ENCODE data around the gene JPT2. TPM values are rescaled to one million over a fixed set of nuclear protein-coding genes. Genes with fewer than 3 reads are reported as not detected.

JPT2 gene
- total and polyA plus RNA-seq, 2 donors (not counting 1 experiment from before 2014, with no cell fraction given) = 15.5 to 41.2 TPM

DNA sequence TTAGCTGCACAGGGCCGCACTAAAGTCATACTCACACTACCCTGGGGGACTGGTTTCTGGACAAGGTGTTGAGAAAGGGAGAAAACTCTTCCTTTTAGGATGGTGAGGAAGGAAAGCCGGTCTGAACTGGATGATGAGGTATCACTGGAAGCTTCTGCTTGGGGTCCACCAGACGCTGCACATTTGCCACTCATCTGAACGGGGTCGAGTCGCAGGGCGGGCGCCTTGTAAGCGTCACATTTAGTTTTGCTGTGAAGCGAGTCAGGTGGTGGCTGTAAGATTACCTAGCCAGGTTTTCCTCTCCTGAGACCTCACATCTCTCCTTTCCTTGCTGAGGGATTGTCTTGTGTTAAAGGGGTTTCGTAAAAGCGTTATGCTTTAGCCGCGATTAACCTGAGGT lies 2.3 kb downstream of the JPT2 start:
- no peak overlapping the region for H3K4me3 ChIP-seq (replicated peaks in 1 of 4; ENCODE audit: control extremely low read depth in 1 of 4, insufficient read depth in 1 of 4, low read depth in 3 of 4, low read length in 4 of 4)
- no peaks in the 10 kb centered on the region for H4K20me1 ChIP-seq (ENCODE audit: control insufficient read depth, extremely low read depth, insufficient read depth, low read length)
- no peak for TF ChIP-seq EZH2 (IDR thresholded peaks at IDR 0.05; ENCODE audit: low read length, missing control alignments)
- TF ChIP-seq, protein P1, sequence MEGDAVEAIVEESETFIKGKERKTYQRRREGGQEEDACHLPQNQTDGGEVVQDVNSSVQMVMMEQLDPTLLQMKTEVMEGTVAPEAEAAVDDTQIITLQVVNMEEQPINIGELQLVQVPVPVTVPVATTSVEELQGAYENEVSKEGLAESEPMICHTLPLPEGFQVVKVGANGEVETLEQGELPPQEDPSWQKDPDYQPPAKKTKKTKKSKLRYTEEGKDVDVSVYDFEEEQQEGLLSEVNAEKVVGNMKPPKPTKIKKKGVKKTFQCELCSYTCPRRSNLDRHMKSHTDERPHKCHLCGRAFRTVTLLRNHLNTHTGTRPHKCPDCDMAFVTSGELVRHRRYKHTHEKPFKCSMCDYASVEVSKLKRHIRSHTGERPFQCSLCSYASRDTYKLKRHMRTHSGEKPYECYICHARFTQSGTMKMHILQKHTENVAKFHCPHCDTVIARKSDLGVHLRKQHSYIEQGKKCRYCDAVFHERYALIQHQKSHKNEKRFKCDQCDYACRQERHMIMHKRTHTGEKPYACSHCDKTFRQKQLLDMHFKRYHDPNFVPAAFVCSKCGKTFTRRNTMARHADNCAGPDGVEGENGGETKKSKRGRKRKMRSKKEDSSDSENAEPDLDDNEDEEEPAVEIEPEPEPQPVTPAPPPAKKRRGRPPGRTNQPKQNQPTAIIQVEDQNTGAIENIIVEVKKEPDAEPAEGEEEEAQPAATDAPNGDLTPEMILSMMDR (conservative IDR thresholded peaks at IDR 0.05 in 1 of 2, IDR thresholded peaks at IDR 0.05 in 1 of 2; ENCODE audit: low read depth in 1 of 2, low read length in 2 of 2) = no peak
- H3K27ac ChIP-seq (ENCODE audit: insufficient read depth, low read length) = no peak overlapping the region
- peaks cover 49% of the 10 kb centered on the region for H3K79me2 ChIP-seq (ENCODE audit: control insufficient read depth, insufficient read depth, low read length)
- no peak overlapping the region for H2AFZ ChIP-seq (ENCODE audit: low read length)
- no peak overlapping the region for H3K9ac ChIP-seq (ENCODE audit: insufficient read depth, low read length)
- H3K9me3 ChIP-seq (ENCODE audit: control insufficient read depth, insufficient read depth, low read depth, low read length) = no peaks in the 10 kb centered on the region
- H3K36me3 ChIP-seq (ENCODE audit: control insufficient read depth, insufficient read depth, low read length) = peaks cover 1% of the 10 kb centered on the region
- peaks cover 3% of the 10 kb centered on the region for H3K4me1 ChIP-seq (ENCODE audit: control insufficient read depth, extremely low read depth, insufficient read depth, low read length)
- no peak overlapping the region for H3K4me2 ChIP-seq (ENCODE audit: extremely low read depth, insufficient read depth, low read length)
- H3K27me3 ChIP-seq (ENCODE audit: control insufficient read depth, insufficient read depth, low read length) = no peaks in the 10 kb centered on the region
- DNase-seq (ENCODE audit: low read depth in 2 of 2) = no peak

GRCh38 chr16:1681032-1681431 lies 3.0 kb downstream of the JPT2 start:
- Histone ChIP-seq H3K4me3 (replicated peaks in 1 of 4; ENCODE audit: control extremely low read depth in 1 of 4, insufficient read depth in 1 of 4, low read depth in 3 of 4, low read length in 4 of 4) (no peak overlapping the region), H3K27ac (ENCODE audit: insufficient read depth, low read length) (no peak overlapping the region), H3K27me3 (ENCODE audit: control insufficient read depth, insufficient read depth, low read length) (no peaks in the 10 kb centered on the region), H3K9ac (ENCODE audit: insufficient read depth, low read length) (no peak overlapping the region), H3K79me2 (ENCODE audit: control insufficient read depth, insufficient read depth, low read length) (peaks cover 49% of the 10 kb centered on the region), H3K4me1 (ENCODE audit: control insufficient read depth, extremely low read depth, insufficient read depth, low read length) (peaks cover 3% of the 10 kb centered on the region), H2AFZ (ENCODE audit: low read length) (no peak overlapping the region), H3K4me2 (ENCODE audit: extremely low read depth, insufficient read depth, low read length) (no peak overlapping the region), H3K36me3 (ENCODE audit: control insufficient read depth, insufficient read depth, low read length) (no peaks in the 10 kb centered on the region), H3K9me3 (ENCODE audit: control insufficient read depth, insufficient read depth, low read depth, low read length) (no peaks in the 10 kb centered on the region), H4K20me1 (ENCODE audit: control insufficient read depth, extremely low read depth, insufficient read depth, low read length) (no peaks in the 10 kb centered on the region)
- DNase-seq (ENCODE audit: low read depth in 2 of 2) = no peak
- no peak for TF ChIP-seq EZH2 (IDR thresholded peaks at IDR 0.05; ENCODE audit: low read length, missing control alignments)
- TF ChIP-seq, protein P1 (conservative IDR thresholded peaks at IDR 0.05 in 1 of 2, IDR thresholded peaks at IDR 0.05 in 1 of 2; ENCODE audit: low read depth in 1 of 2, low read length in 2 of 2) = no peak

GRCh38 chr16:1687427-1688316 lies 9.6 kb downstream of the JPT2 start:
- H3K9ac ChIP-seq (ENCODE audit: insufficient read depth, low read length) = no peak overlapping the region
- H3K4me2 ChIP-seq (ENCODE audit: extremely low read depth, insufficient read depth, low read length) = no peak overlapping the region
- no peak overlapping the region for H2AFZ ChIP-seq (ENCODE audit: low read length)
- DNase-seq (ENCODE audit: low read depth in 2 of 2) = no peak
- H3K4me1 ChIP-seq (ENCODE audit: control insufficient read depth, extremely low read depth, insufficient read depth, low read length) = peaks cover 5% of the 10 kb centered on the region
- H3K36me3 ChIP-seq (ENCODE audit: control insufficient read depth, insufficient read depth, low read length) = peaks cover 7% of the 10 kb centered on the region
- no peak overlapping the region for H3K27ac ChIP-seq (ENCODE audit: insufficient read depth, low read length)
- H3K27me3 ChIP-seq (ENCODE audit: control insufficient read depth, insufficient read depth, low read length) = no peaks in the 10 kb centered on the region
- H3K9me3 ChIP-seq (ENCODE audit: control insufficient read depth, insufficient read depth, low read depth, low read length) = no peaks in the 10 kb centered on the region
- no peaks in the 10 kb centered on the region for H4K20me1 ChIP-seq (ENCODE audit: control insufficient read depth, extremely low read depth, insufficient read depth, low read length)
- peaks cover 33% of the 10 kb centered on the region for H3K79me2 ChIP-seq (ENCODE audit: control insufficient read depth, insufficient read depth, low read length)
- H3K4me3 ChIP-seq (replicated peaks in 1 of 4; ENCODE audit: control extremely low read depth in 1 of 4, insufficient read depth in 1 of 4, low read depth in 3 of 4, low read length in 4 of 4) = no peak overlapping the region
- no peak for TF ChIP-seq EZH2 (IDR thresholded peaks at IDR 0.05; ENCODE audit: low read length, missing control alignments)
- TF ChIP-seq, protein P1 (conservative IDR thresholded peaks at IDR 0.05 in 1 of 2, IDR thresholded peaks at IDR 0.05 in 1 of 2; ENCODE audit: low read depth in 1 of 2, low read length in 2 of 2) = no peak
